IMR-90 (cell line): ENCODE data around the gene THADA. TPM values are rescaled to one million over a fixed set of nuclear protein-coding genes. Genes with fewer than 3 reads are reported as not detected.

ENCODE experiments used
- ATAC-seq: fragments of 200-7000 bp; cut with Tn5 transposase; 2 replicates; pipeline ENCODE4 v1.9.1; 2020; ENCODE audit warnings: low read depth, mild to moderate bottlenecking, moderate library complexity
- BruUV-seq: library from RNA; stranded (reverse); fragments of 400-500 nt; replicated peaks from 2 replicates; lab custom pipeline; 2021; lab: Mats Ljungman, UMichigan
- CTCF ChIA-PET: fragments of 300-600 bp; formaldehyde crosslinking; extraction: SDS; loops from one replicate; lab custom pipeline; 2021; ENCODE audit warnings: antibody characterized with exemption; lab: Yijun Ruan, JAX
- POLR2A ChIA-PET: fragments of 300-600 bp; sonication (Branson Sonifier 250); formaldehyde crosslinking; loops from one replicate; lab custom pipeline; 2022; ENCODE audit warnings: antibody characterized with exemption; ENCODE audit not compliant: unreplicated experiment; lab: Charles Lee
- DNase-seq: peaks from one replicate; pipeline ENCODE4 v3.0.0; 2013
- H2AFZ ChIP-seq: replicated peaks from 2 replicates; pipeline ENCODE3; 2013; ENCODE audit warnings: low read length, mild to moderate bottlenecking; ENCODE audit not compliant: poor library complexity
- H2AK5ac ChIP-seq: 2 replicates; pipeline ENCODE4 v1.6.1; 2013; ENCODE audit warnings: low read depth, low read length, inconsistent platforms
- H2AK9ac ChIP-seq: replicated peaks from 2 replicates; pipeline ENCODE3; 2013; ENCODE audit warnings: mild to moderate bottlenecking, low read depth, low read length, moderate library complexity; ENCODE audit not compliant: poor library complexity
- H2BK120ac ChIP-seq: 2 replicates; pipeline ENCODE4 v1.6.1; 2013; ENCODE audit warnings: low read depth, low read length, inconsistent platforms
- H2BK15ac ChIP-seq: 3 replicates; pipeline ENCODE4 v1.6.1; 2013; ENCODE audit warnings: low read depth, low read length, inconsistent platforms
- H2BK20ac ChIP-seq: 2 replicates; pipeline ENCODE4 v1.6.1; 2013; ENCODE audit warnings: low read depth, mild to moderate bottlenecking, inconsistent platforms, low read length, moderate library complexity
- H2BK5ac ChIP-seq: 2 replicates; pipeline ENCODE4 v1.6.1; 2013; ENCODE audit warnings: mild to moderate bottlenecking, low read depth, low read length, inconsistent platforms; ENCODE audit not compliant: poor library complexity, severe bottlenecking
- H3K14ac ChIP-seq: replicated peaks from 2 replicates; pipeline ENCODE4 v1.6.1; 2013; ENCODE audit warnings: low read depth, low read length, inconsistent platforms
- H3K18ac ChIP-seq: 2 replicates; pipeline ENCODE4 v1.6.1; 2013; ENCODE audit warnings: low read depth, low read length, control low read depth
- H3K23ac ChIP-seq: 2 replicates; pipeline ENCODE4 v1.6.1; 2013; ENCODE audit warnings: low read depth, low read length, inconsistent platforms
- H3K27ac ChIP-seq: 2 replicates; pipeline ENCODE4 v1.5.1; 2013; ENCODE audit warnings: mild to moderate bottlenecking, control low read depth, low read length; ENCODE audit not compliant: insufficient read depth
- H3K27me3 ChIP-seq: 2 replicates; pipeline ENCODE4 v1.6.1; 2013; ENCODE audit warnings: low read length; ENCODE audit not compliant: control insufficient read depth, insufficient read depth
- H3K36me3 ChIP-seq: 2 replicates; pipeline ENCODE4 v1.6.1; 2013; ENCODE audit warnings: low read length, mixed read lengths; ENCODE audit not compliant: control insufficient read depth, insufficient read depth
- H3K4ac ChIP-seq: 2 replicates; pipeline ENCODE4 v1.6.1; 2013; ENCODE audit warnings: low read depth, low read length, inconsistent platforms
- H3K4me1 ChIP-seq: 2 replicates; pipeline ENCODE4 v1.6.1; 2013; ENCODE audit warnings: low read length, mixed read lengths; ENCODE audit not compliant: control insufficient read depth, insufficient read depth
- H3K4me2 ChIP-seq: 2 replicates; pipeline ENCODE4 v1.6.1; 2013; ENCODE audit warnings: low read depth, mild to moderate bottlenecking, control low read depth, low read length, moderate library complexity
- H3K4me3 ChIP-seq: 2 replicates; pipeline ENCODE4 v1.5.1; 2013; ENCODE audit warnings: low read depth, mild to moderate bottlenecking, control low read depth, low read length, moderate library complexity; ENCODE audit not compliant: insufficient read depth
- H3K56ac ChIP-seq: 2 replicates; pipeline ENCODE4 v1.6.1; 2013; ENCODE audit warnings: low read length, inconsistent platforms; ENCODE audit not compliant: insufficient read depth; ENCODE audit errors: extremely low read depth
- H3K79me1 ChIP-seq, 2 experiments: 2 replicates each; pipeline ENCODE4 v1.6.1; 2013; ENCODE audit warnings: low read length in 2 of 2, inconsistent platforms in 1 of 2, low read depth in 1 of 2
- H3K9ac ChIP-seq: 2 replicates; pipeline ENCODE4 v1.6.1; 2013; ENCODE audit warnings: low read depth, low read length, control low read depth
- H3K9me1 ChIP-seq: 2 replicates; pipeline ENCODE4 v1.6.1; 2013; ENCODE audit warnings: low read length, inconsistent platforms; ENCODE audit not compliant: insufficient read depth
- H3K9me3 ChIP-seq: 2 replicates; pipeline ENCODE4 v1.6.1; 2013; ENCODE audit warnings: low read length; ENCODE audit not compliant: control insufficient read depth, insufficient read depth
- H4K20me1 ChIP-seq: 2 replicates; pipeline ENCODE4 v1.6.1; 2013; ENCODE audit warnings: low read length, inconsistent platforms; ENCODE audit not compliant: insufficient read depth
- H4K5ac ChIP-seq: 2 replicates; pipeline ENCODE4 v1.6.1; 2013; ENCODE audit warnings: mild to moderate bottlenecking, low read depth, low read length, control low read depth
- H4K8ac ChIP-seq, 2 experiments: 2 replicates each; pipeline ENCODE4 v1.6.1; 2013; ENCODE audit warnings: low read depth in 2 of 2, low read length in 2 of 2, control low read depth in 1 of 2, inconsistent platforms in 1 of 2
- H4K91ac ChIP-seq: 2 replicates; pipeline ENCODE4 v1.6.1; 2013; ENCODE audit warnings: low read depth, low read length, inconsistent platforms; ENCODE audit not compliant: insufficient read depth
- BHLHE40 ChIP-seq: fragments of 150-350 bp; IDR thresholded peaks from 2 replicates; pipeline ENCODE4 v1.6.1; 2016; ENCODE audit warnings: mild to moderate bottlenecking, low read depth, low read length
- CEBPB ChIP-seq: IDR thresholded peaks from 2 replicates; pipeline ENCODE4 v1.6.1; 2012; ENCODE audit warnings: low read depth, low read length, improper control_type of control experiment
- CHD1 ChIP-seq: IDR thresholded peaks from 2 replicates; pipeline ENCODE4 v1.6.1; 2012; ENCODE audit warnings: low read depth, low read length, improper control_type of control experiment
- FOS ChIP-seq: fragments of 150-350 bp; IDR thresholded peaks from 2 replicates; pipeline ENCODE4 v1.6.1; 2016; ENCODE audit warnings: low read depth, low read length
- MAFK ChIP-seq: IDR thresholded peaks from 2 replicates; pipeline ENCODE4 v1.6.1; 2012; ENCODE audit warnings: low read depth, low read length, improper control_type of control experiment
- MAZ ChIP-seq: IDR thresholded peaks from 2 replicates; pipeline ENCODE4 v1.6.1; 2012; ENCODE audit warnings: low read depth, mild to moderate bottlenecking, low read length, improper control_type of control experiment, moderate library complexity, borderline replicate concordance
- MXI1 ChIP-seq: IDR thresholded peaks from 2 replicates; pipeline ENCODE4 v1.6.1; 2012; ENCODE audit warnings: low read depth, mild to moderate bottlenecking, low read length, moderate library complexity, borderline replicate concordance
- NFE2L2 ChIP-seq: fragments of 150-350 bp; IDR thresholded peaks from 2 replicates; pipeline ENCODE4 v1.6.1; 2016; ENCODE audit warnings: low read depth, mild to moderate bottlenecking, low read length
- POLR2A ChIP-seq: IDR thresholded peaks from 2 replicates; pipeline ENCODE4 v1.6.1; 2012; ENCODE audit warnings: mild to moderate bottlenecking, low read depth, low read length
- RAD21 ChIP-seq: IDR thresholded peaks from 2 replicates; pipeline ENCODE4 v1.6.1; 2012; ENCODE audit warnings: low read length, improper control_type of control experiment
- RCOR1 ChIP-seq: IDR thresholded peaks from 2 replicates; pipeline ENCODE4 v1.6.1; 2012; ENCODE audit warnings: mild to moderate bottlenecking, low read length, improper control_type of control experiment; ENCODE audit not compliant: insufficient replicate concordance
- RFX5 ChIP-seq: IDR thresholded peaks from 2 replicates; pipeline ENCODE4 v1.8.0; 2012; ENCODE audit warnings: low read depth, mild to moderate bottlenecking, low read length, moderate library complexity
- SMC3 ChIP-seq: fragments of 150-350 bp; IDR thresholded peaks from 2 replicates; pipeline ENCODE4 v1.6.1; 2016; ENCODE audit warnings: low read depth, mild to moderate bottlenecking, antibody characterized with exemption, low read length, moderate library complexity
- WGBS, 2 experiments: methylation state at CpG; one replicate each; pipeline versions ENCODE4 v1.1.5 to v1.1.7; 2013; ENCODE audit warnings: missing lambda C conversion rate in 2 of 2; ENCODE audit not compliant: insufficient read length in 1 of 2; ENCODE audit errors: extremely low coverage in 2 of 2; 5-methylcytosine and 5-hydroxymethylcytosine counted together
- dilution Hi-C: fragments of 300-500 bp; cut with HindIII; formaldehyde crosslinking; loops from one replicate; pipeline ENCODE4 v1.14.3; 2018; ENCODE audit warnings: low sequenced_read_pairs; ENCODE audit not compliant: unreplicated experiment
- in situ Hi-C: fragments of 300-500 bp; cut with MboI; formaldehyde crosslinking; loops from 3 replicates; pipeline ENCODE4 v1.14.3; 2019; ENCODE audit warnings: low sequenced_read_pairs, inconsistent platforms, mixed read lengths
- intact Hi-C: fragments of 100-400 bp; cut with micrococcal nuclease; formaldehyde crosslinking; loops from 2 replicates; pipeline ENCODE4 v1.10.0; 2022
- polyA plus RNA-seq, 3 experiments: library from polyadenylated mRNA; depleted of rRNA; stranded (reverse); fragments of >200 nt; gene quantifications; 2 replicates each; pipeline ENCODE4 v1.2.3, GENCODE V29; 2012; ENCODE audit warnings: low replicate concordance in 1 of 3
- total RNA-seq: library from RNA; depleted of rRNA; stranded (reverse); fragments of >200 nt; gene quantifications from 2 replicates; pipeline ENCODE4 v1.2.3, GENCODE V29; 2012
- TF ChIP-seq, protein P1 (sequence below): conservative IDR thresholded peaks from 2 replicates; pipeline ENCODE4 v1.5.1; 2012; ENCODE audit warnings: mild to moderate bottlenecking, low read depth, low read length, improper control_type of control experiment
- TF ChIP-seq, protein P2 (sequence below): fragments of 150-350 bp; IDR thresholded peaks from 2 replicates; pipeline ENCODE4 v1.6.1; 2017; ENCODE audit warnings: mild to moderate bottlenecking, antibody characterized with exemption, low read length, low read depth
- TF ChIP-seq, protein P3 (sequence below): fragments of 150-350 bp; IDR thresholded peaks from 2 replicates; pipeline ENCODE4 v1.6.1; 2016; ENCODE audit warnings: low read depth, mild to moderate bottlenecking, low read length, moderate library complexity, borderline replicate concordance

The THADA gene
- total and polyA plus RNA-seq, 2 of the 4 experiments (the other 2 are of a cell fraction) = 10.5 to 21.3 TPM

DNA sequence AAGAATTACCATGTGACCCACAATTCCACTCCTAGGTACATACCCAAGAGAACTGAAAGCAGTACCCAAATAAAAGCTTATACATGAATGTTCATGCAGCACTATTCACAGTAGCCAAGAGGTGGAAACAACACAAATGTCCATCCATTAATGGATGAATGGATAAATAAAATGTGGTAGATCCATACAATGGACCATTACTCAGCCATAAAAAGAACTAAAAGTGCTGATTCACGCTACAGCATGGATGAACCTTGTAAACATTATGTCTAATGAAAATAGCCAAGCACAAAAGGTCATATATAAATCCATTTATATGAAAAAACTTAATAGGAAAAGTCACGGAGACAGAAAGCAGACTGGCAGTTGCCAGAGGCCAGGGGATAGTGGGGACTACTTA lies 345.8 kb downstream of the THADA start:
- Histone ChIP-seq H2AFZ (no peak overlapping the region), H2AK5ac (no peak overlapping the region), H3K23ac (no peak overlapping the region), H3K36me3 (no peaks in the 10 kb centered on the region), H3K27ac (no peak overlapping the region), H3K4ac (no peak overlapping the region), H2BK15ac (no peak overlapping the region), H2BK120ac (no peak overlapping the region), H4K5ac (no peak overlapping the region), H3K4me3 (no peak overlapping the region), H3K27me3 (no peaks in the 10 kb centered on the region), H3K56ac (no peak overlapping the region), H3K14ac (no peak overlapping the region), H3K9me3 (no peaks in the 10 kb centered on the region), H3K4me1 (peaks cover 11% of the 10 kb centered on the region), H2BK20ac (no peak overlapping the region), H3K4me2 (no peak overlapping the region), H2BK5ac (no peak overlapping the region), H3K79me1 (no peaks in the 10 kb centered on the region), H2AK9ac (no peak overlapping the region), H3K9me1 (peaks cover 4% of the 10 kb centered on the region), H4K20me1 (no peaks in the 10 kb centered on the region), H3K9ac (no peak overlapping the region), H4K91ac (no peak overlapping the region), H3K18ac (no peak overlapping the region), H4K8ac (no peak overlapping the region)
- no CpG with 5 or more reads among the region's 2 CpGs for WGBS, 2 experiments
- TF ChIP-seq RCOR1 = no peak
- TF ChIP-seq NFE2L2 = no peak
- no peak for TF ChIP-seq POLR2A
- no peak for TF ChIP-seq MXI1
- TF ChIP-seq, protein P1, sequence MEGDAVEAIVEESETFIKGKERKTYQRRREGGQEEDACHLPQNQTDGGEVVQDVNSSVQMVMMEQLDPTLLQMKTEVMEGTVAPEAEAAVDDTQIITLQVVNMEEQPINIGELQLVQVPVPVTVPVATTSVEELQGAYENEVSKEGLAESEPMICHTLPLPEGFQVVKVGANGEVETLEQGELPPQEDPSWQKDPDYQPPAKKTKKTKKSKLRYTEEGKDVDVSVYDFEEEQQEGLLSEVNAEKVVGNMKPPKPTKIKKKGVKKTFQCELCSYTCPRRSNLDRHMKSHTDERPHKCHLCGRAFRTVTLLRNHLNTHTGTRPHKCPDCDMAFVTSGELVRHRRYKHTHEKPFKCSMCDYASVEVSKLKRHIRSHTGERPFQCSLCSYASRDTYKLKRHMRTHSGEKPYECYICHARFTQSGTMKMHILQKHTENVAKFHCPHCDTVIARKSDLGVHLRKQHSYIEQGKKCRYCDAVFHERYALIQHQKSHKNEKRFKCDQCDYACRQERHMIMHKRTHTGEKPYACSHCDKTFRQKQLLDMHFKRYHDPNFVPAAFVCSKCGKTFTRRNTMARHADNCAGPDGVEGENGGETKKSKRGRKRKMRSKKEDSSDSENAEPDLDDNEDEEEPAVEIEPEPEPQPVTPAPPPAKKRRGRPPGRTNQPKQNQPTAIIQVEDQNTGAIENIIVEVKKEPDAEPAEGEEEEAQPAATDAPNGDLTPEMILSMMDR = no peak
- no peak for TF ChIP-seq RFX5
- no peak for TF ChIP-seq SMC3
- no peak for TF ChIP-seq MAFK
- no peak for TF ChIP-seq BHLHE40
- TF ChIP-seq CHD1 = no peak
- TF ChIP-seq, protein P2, sequence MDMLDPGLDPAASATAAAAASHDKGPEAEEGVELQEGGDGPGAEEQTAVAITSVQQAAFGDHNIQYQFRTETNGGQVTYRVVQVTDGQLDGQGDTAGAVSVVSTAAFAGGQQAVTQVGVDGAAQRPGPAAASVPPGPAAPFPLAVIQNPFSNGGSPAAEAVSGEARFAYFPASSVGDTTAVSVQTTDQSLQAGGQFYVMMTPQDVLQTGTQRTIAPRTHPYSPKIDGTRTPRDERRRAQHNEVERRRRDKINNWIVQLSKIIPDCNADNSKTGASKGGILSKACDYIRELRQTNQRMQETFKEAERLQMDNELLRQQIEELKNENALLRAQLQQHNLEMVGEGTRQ = no peak
- no peak for TF ChIP-seq FOS
- TF ChIP-seq, protein P3, sequence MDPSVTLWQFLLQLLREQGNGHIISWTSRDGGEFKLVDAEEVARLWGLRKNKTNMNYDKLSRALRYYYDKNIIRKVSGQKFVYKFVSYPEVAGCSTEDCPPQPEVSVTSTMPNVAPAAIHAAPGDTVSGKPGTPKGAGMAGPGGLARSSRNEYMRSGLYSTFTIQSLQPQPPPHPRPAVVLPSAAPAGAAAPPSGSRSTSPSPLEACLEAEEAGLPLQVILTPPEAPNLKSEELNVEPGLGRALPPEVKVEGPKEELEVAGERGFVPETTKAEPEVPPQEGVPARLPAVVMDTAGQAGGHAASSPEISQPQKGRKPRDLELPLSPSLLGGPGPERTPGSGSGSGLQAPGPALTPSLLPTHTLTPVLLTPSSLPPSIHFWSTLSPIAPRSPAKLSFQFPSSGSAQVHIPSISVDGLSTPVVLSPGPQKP = no peak
- TF ChIP-seq RAD21 = no peak
- no peak for TF ChIP-seq MAZ
- TF ChIP-seq CEBPB = no peak
- no peak for DNase-seq
- ChIA-PET POLR2A (no interaction called here), CTCF (no interaction called here)
- in situ Hi-C loops (no loop called here), dilution Hi-C loops (no loop called here), intact Hi-C loops (no loop called here)
- no peak for ATAC-seq
- no TSS peak for BruUV-seq
